ENCODE data around the gene NPHS1. TPM values are rescaled to one million over a fixed set of nuclear protein-coding genes. Genes with fewer than 3 reads are reported as not detected.

Gene NPHS1
- polyA plus RNA-seq, 3 donors = 145 to 223 (median 223) TPM

Other genes with a start within 250 kb of the NPHS1 start
- 10 to 100 TPM; 25.2 to 33.1 (median 25.4) TPM for gene HAUS5, start 239.8 kb downstream of the NPHS1 start, polyA plus RNA-seq (ENCODE audit: insufficient read length in 3 of 3)
- gene RBM42, start 223.5 kb downstream of the NPHS1 start, polyA plus RNA-seq (ENCODE audit: insufficient read length in 3 of 3) = 10 to 100 TPM; 66.7 to 93.3 (median 84.2) TPM
- gene ETV2, start 210.8 kb downstream of the NPHS1 start, polyA plus RNA-seq (ENCODE audit: insufficient read length in 3 of 3) = 1 to 10 TPM; 2.4 to 2.7 (median 2.4) TPM
- gene COX6B1, start 204.2 kb downstream of the NPHS1 start, polyA plus RNA-seq (ENCODE audit: insufficient read length in 3 of 3) = 100 to 1,000 TPM; 306 to 397 (median 334) TPM
- 10 to 100 TPM; 13.1 to 27.1 (median 15.8) TPM for gene UPK1A, start 186.0 kb downstream of the NPHS1 start, polyA plus RNA-seq (ENCODE audit: insufficient read length in 3 of 3)
- under 1 TPM; 0.21 to 0.62 (median 0.30) TPM for gene ZBTB32, start 147.9 kb downstream of the NPHS1 start, polyA plus RNA-seq (ENCODE audit: insufficient read length in 3 of 3)
- 10 to 100 TPM; 37.4 to 41.5 (median 37.7) TPM for gene KMT2B, start 134.5 kb downstream of the NPHS1 start, polyA plus RNA-seq (ENCODE audit: insufficient read length in 3 of 3)
- 1 to 10 TPM; 2.1 to 3.9 (median 3.8) TPM for gene IGFLR1, start 110.1 kb downstream of the NPHS1 start, polyA plus RNA-seq (ENCODE audit: insufficient read length in 3 of 3)
- gene U2AF1L4, start 107.1 kb downstream of the NPHS1 start, polyA plus RNA-seq (ENCODE audit: insufficient read length in 3 of 3) = 10 to 100 TPM; 18.0 to 21.7 (median 19.3) TPM
- gene PSENEN, start 106.9 kb downstream of the NPHS1 start, polyA plus RNA-seq (ENCODE audit: insufficient read length in 3 of 3) = 10 to 100 TPM; 61.5 to 77.1 (median 68.9) TPM
- gene LIN37, start 103.9 kb downstream of the NPHS1 start, polyA plus RNA-seq (ENCODE audit: insufficient read length in 3 of 3) = 10 to 100 TPM; 13.1 to 14.0 (median 13.8) TPM
- 10 to 100 TPM; 20.5 to 34.1 (median 23.3) TPM for gene HSPB6, start 95.5 kb downstream of the NPHS1 start, polyA plus RNA-seq (ENCODE audit: insufficient read length in 3 of 3)
- 10 to 100 TPM; 15.6 to 26.2 (median 26.0) TPM for gene PROSER3, start 94.3 kb downstream of the NPHS1 start, polyA plus RNA-seq (ENCODE audit: insufficient read length in 3 of 3)
- gene ARHGAP33, start 76.9 kb downstream of the NPHS1 start, polyA plus RNA-seq (ENCODE audit: insufficient read length in 3 of 3) = 10 to 100 TPM; 26.4 to 38.7 (median 32.1) TPM
- 10 to 100 TPM; 41.4 to 52.5 (median 49.5) TPM for gene PRODH2, start 39.7 kb downstream of the NPHS1 start, polyA plus RNA-seq (ENCODE audit: insufficient read length in 3 of 3)
- 10 to 100 TPM; 12.3 to 13.0 (median 12.7) TPM for gene KIRREL2, start 4.4 kb upstream of the NPHS1 start, polyA plus RNA-seq (ENCODE audit: insufficient read length in 3 of 3)
- 10 to 100 TPM; 26.6 to 29.2 (median 29.1) TPM for gene APLP1, start 16.1 kb upstream of the NPHS1 start, polyA plus RNA-seq (ENCODE audit: insufficient read length in 3 of 3)
- 1 to 10 TPM; 2.9 to 4.5 (median 4.0) TPM for gene NFKBID, start 48.0 kb upstream of the NPHS1 start, polyA plus RNA-seq (ENCODE audit: insufficient read length in 3 of 3)
- gene HCST, start 50.0 kb upstream of the NPHS1 start, polyA plus RNA-seq (ENCODE audit: insufficient read length in 3 of 3) = 1 to 10 TPM; 2.5 to 5.2 (median 3.3) TPM
- 10 to 100 TPM in 1 of 3 donors, 1 to 10 TPM in 2; 9.5 to 14.6 (median 9.7) TPM for gene TYROBP, start 55.8 kb upstream of the NPHS1 start, polyA plus RNA-seq (ENCODE audit: insufficient read length in 3 of 3)
- gene LRFN3, start 83.9 kb upstream of the NPHS1 start, polyA plus RNA-seq (ENCODE audit: insufficient read length in 3 of 3) = 10 to 100 TPM; 11.8 to 16.7 (median 13.6) TPM
- 10 to 100 TPM; 15.5 to 18.8 (median 17.4) TPM for gene SDHAF1, start 142.7 kb upstream of the NPHS1 start, polyA plus RNA-seq (ENCODE audit: insufficient read length in 3 of 3)
- 10 to 100 TPM; 13.2 to 17.5 (median 15.5) TPM for gene SYNE4, start 156.3 kb upstream of the NPHS1 start, polyA plus RNA-seq (ENCODE audit: insufficient read length in 3 of 3)
- 10 to 100 TPM; 17.6 to 19.3 (median 18.8) TPM for gene ALKBH6, start 161.7 kb upstream of the NPHS1 start, polyA plus RNA-seq (ENCODE audit: insufficient read length in 3 of 3)
- gene CLIP3, start 180.4 kb upstream of the NPHS1 start, polyA plus RNA-seq (ENCODE audit: insufficient read length in 3 of 3) = 10 to 100 TPM; 51.3 to 60.9 (median 53.5) TPM
- 10 to 100 TPM; 14.0 to 16.5 (median 15.6) TPM for gene THAP8, start 201.8 kb upstream of the NPHS1 start, polyA plus RNA-seq (ENCODE audit: insufficient read length in 3 of 3)
- 1 to 10 TPM; 4.9 to 6.8 (median 5.4) TPM for gene WDR62, start 202.4 kb upstream of the NPHS1 start, polyA plus RNA-seq (ENCODE audit: insufficient read length in 3 of 3)

Measured in renal pelvis (tissue), 3 donors.